Measurements from ENCODE around the gene RAC3. TPM values are rescaled to one million over a fixed set of nuclear protein-coding genes. Genes with fewer than 3 reads are reported as not detected.

Gene RAC3
- total and polyA plus RNA-seq, 9 of the 15 experiments (the other 6 are each of a cell fraction or from before 2014, with no cell fraction given) = 0.23 to 292 (median 118) TPM

DNA sequence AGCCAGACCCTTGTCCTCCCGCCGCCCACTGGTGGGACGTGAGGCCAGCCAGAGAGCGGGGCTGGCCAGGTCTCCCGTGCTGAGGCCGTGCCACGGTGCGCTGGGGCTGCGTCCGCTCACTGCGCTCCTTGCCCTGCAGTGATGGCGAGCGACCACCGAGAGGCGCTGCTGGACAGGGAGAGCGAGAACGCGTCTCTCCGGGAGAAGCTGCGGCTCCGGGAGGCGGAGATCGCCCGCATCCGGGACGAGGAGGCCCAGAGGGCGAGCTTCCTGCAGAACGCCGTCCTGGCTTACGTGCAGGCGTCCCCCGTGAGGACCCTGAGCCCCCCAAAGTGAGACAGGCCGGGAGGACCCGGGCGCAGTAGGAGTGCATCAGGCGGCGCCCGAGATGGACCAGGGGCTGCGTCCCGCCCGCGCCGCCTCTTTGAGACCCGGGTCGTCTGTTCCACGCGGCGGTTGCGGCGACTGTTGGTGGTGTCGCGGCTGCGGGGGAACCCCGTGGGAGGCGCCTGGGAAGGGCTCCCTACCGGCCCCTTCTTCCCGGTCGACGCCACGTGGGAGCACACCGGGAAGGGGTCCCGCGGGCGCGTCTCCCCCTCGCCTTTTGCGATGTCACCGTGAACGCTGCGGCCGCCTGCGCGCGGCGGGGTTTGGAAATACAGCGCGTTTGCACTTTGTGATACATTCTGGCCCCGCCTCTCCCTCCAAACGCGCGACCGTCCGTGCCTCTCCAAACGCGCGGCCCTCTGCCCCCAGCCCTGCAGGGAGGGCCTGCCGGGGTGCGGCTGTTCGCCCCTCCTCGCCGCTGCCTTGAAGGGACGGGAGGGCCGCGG is 792 bp upstream of the RAC3 start (continued):
- TF ChIP-seq, protein P1, sequence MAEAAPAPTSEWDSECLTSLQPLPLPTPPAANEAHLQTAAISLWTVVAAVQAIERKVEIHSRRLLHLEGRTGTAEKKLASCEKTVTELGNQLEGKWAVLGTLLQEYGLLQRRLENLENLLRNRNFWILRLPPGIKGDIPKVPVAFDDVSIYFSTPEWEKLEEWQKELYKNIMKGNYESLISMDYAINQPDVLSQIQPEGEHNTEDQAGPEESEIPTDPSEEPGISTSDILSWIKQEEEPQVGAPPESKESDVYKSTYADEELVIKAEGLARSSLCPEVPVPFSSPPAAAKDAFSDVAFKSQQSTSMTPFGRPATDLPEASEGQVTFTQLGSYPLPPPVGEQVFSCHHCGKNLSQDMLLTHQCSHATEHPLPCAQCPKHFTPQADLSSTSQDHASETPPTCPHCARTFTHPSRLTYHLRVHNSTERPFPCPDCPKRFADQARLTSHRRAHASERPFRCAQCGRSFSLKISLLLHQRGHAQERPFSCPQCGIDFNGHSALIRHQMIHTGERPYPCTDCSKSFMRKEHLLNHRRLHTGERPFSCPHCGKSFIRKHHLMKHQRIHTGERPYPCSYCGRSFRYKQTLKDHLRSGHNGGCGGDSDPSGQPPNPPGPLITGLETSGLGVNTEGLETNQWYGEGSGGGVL (CRISPR knock-in tag; IDR thresholded peaks at IDR 0.05) = no peak
- TF ChIP-seq ZNF146 (CRISPR knock-in tag; IDR thresholded peaks at IDR 0.05; ENCODE audit: unreplicated experiment) (no peak), BACH1 (tag; IDR thresholded peaks at IDR 0.05) (no peak), ZNF449 (CRISPR knock-in tag; IDR thresholded peaks at IDR 0.05) (no peak), SPI1 (IDR thresholded peaks at IDR 0.05; ENCODE audit: borderline replicate concordance, low read depth, low read length) (no peak), ZFP91 (CRISPR knock-in tag; IDR thresholded peaks at IDR 0.05) (no peak), FOXP1 (CRISPR knock-in tag; IDR thresholded peaks at IDR 0.05) (no peak; the same call in 1 of the 2 replicates), ZNF717 (CRISPR knock-in tag; IDR thresholded peaks at IDR 0.05) (no peak), SMARCB1 (IDR thresholded peaks at IDR 0.05; ENCODE audit: insufficient read length, low read depth) (no peak), CBFA2T2 (conservative IDR thresholded peaks at IDR 0.05) (no peak), SRSF1 (IDR thresholded peaks at IDR 0.05; ENCODE audit: low read depth, low read length) (0 out of 2 replicates have a peak, but pooled peaks have one; percentile 83), TARDBP (IDR thresholded peaks at IDR 0.05) (no peak), MAFG (tag; conservative IDR thresholded peaks at IDR 0.05) (no peak), BHLHE40 (IDR thresholded peaks at IDR 0.05; ENCODE audit: low read length) (peak; percentile 63), ZNF778 (CRISPR knock-in tag; IDR thresholded peaks at IDR 0.05) (no peak), ATF3 (IDR thresholded peaks at IDR 0.05) (no peak), ATF3 (CRISPR knock-in tag; conservative IDR thresholded peaks at IDR 0.05) (0 out of 2 replicates have a peak, but pooled peaks have one; percentile 57), SMAD2 (IDR thresholded peaks at IDR 0.05; ENCODE audit: low read depth, low read length) (no peak), JUN (IDR thresholded peaks at IDR 0.05; ENCODE audit: borderline replicate concordance, low read depth, low read length) (no peak), JUN (CRISPR knock-in tag; IDR thresholded peaks at IDR 0.05; ENCODE audit: borderline replicate concordance) (peak; percentile 23; the same call in 1 of the 2 replicates), ASH1L (IDR thresholded peaks at IDR 0.05; ENCODE audit: borderline replicate concordance, low read depth, partially characterized antibody) (no peak), TRIM24 (IDR thresholded peaks at IDR 0.05) (peak in 1 of 2 experiments; percentile 15; a peak in 1 of 4 replicates), RBM25 (IDR thresholded peaks at IDR 0.05; ENCODE audit: low read depth, low read length, severe bottlenecking) (no peak), SMARCE1 (IDR thresholded peaks at IDR 0.05) (no peak), E2F3 (CRISPR knock-in tag; IDR thresholded peaks at IDR 0.05) (no peak)

Measured in K562 (cell line).